Astrocyte (in vitro differentiated cells and primary cell): ENCODE data around the gene MAP6D1.

ENCODE experiments used
- CTCF ChIP-seq: IDR thresholded peaks from 2 replicates; pipeline ENCODE4 v1.5.1; 2011; ENCODE audit warnings: low read depth, mild to moderate bottlenecking, inconsistent platforms, low read length, moderate library complexity; ENCODE audit not compliant: insufficient read depth
- EZH2 ChIP-seq: IDR thresholded peaks from 2 replicates; pipeline ENCODE4 v1.6.1; 2012; ENCODE audit warnings: mild to moderate bottlenecking, low read length, inconsistent platforms; ENCODE audit not compliant: insufficient read depth

- TF ChIP-seq CTCF (no peak), EZH2 (no peak)
Observed at GRCh38 chr3:183777016-183777618, 48.3 kb downstream of the MAP6D1 start.
